ENCODE results near the gene OLA1. TPM values are rescaled to one million over a fixed set of nuclear protein-coding genes. Genes with fewer than 3 reads are reported as not detected.

OLA1 gene
- total RNA-seq, 2 donors from 2014 or later, result 127 to 181 TPM

DNA sequence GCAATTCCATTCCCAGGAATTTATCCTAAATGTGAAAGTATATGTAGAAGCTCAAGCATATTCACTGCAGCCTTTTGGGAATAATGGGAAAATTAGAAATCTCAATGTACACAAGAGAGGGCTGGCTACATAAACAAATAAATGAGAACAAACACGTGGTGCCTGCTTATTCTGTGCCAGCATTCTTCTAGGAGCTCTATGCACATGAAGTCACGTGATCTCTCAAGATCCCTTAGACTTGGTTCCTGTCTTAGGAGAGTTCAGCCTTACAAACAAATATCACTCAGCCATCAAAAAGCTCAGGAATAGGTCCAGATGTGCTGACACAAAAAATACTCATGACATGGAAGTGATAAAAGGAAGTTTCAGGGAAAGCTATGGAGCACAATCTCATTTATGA is 190.3 kb downstream of the OLA1 start:
- 87 to 100% methylated on average over 1 to 2 of the region's 2 CpGs for WGBS, 2 experiments (ENCODE audit: insufficient coverage in 1 of 2, insufficient read length in 1 of 2)

DNA sequence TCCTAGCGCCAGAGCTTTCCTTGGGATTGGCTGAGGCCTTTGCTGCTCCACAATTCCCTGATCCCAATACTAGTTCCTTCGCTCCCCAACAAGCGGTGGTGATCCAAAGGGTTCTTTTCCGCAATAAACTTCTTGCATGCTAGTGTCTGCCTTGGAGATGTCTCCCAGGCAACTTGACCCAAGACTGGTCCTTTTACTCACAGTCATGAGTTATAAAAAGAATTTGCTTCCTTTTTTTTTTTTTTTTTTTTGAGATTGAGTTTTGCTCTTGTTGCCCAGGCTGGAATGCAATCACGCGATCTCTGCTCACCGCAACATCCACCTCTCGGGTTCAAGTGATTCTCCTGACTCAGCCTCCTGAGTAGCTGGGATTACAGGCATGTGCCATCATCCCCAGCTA is 193.4 kb downstream of the OLA1 start:
- Histone ChIP-seq H3K4me1 (ENCODE audit: control insufficient read depth, insufficient read depth, low read length) (peaks cover 11% of the 10 kb centered on the region), H3K27ac (ENCODE audit: low read depth, low read length) (no peak overlapping the region), H3K9ac (ENCODE audit: extremely low read depth, low read length, poor library complexity, severe bottlenecking) (no peak overlapping the region), H3K4me3 (ENCODE audit: low read length) (no peak overlapping the region), H3K27me3 (ENCODE audit: control insufficient read depth, insufficient read depth, low read length, poor library complexity, severe bottlenecking) (no peaks in the 10 kb centered on the region), H3K9me3 (ENCODE audit: control insufficient read depth, low read length) (peaks cover 20% of the 10 kb centered on the region), H3K36me3 (ENCODE audit: control insufficient read depth, insufficient read depth, low read length) (no peaks in the 10 kb centered on the region)
- Mint-ChIP-seq H3K4me3 (no peak overlapping the region), H3K27me3 (ENCODE audit: insufficient read depth) (no peaks in the 10 kb centered on the region), H3K4me1 (peaks cover 27% of the 10 kb centered on the region), H3K9me3 (peaks cover 19% of the 10 kb centered on the region), H3K27ac (no peak overlapping the region), H3K36me3 (ENCODE audit: low read depth) (peaks cover 4% of the 10 kb centered on the region)
- TF ChIP-seq, protein P1, sequence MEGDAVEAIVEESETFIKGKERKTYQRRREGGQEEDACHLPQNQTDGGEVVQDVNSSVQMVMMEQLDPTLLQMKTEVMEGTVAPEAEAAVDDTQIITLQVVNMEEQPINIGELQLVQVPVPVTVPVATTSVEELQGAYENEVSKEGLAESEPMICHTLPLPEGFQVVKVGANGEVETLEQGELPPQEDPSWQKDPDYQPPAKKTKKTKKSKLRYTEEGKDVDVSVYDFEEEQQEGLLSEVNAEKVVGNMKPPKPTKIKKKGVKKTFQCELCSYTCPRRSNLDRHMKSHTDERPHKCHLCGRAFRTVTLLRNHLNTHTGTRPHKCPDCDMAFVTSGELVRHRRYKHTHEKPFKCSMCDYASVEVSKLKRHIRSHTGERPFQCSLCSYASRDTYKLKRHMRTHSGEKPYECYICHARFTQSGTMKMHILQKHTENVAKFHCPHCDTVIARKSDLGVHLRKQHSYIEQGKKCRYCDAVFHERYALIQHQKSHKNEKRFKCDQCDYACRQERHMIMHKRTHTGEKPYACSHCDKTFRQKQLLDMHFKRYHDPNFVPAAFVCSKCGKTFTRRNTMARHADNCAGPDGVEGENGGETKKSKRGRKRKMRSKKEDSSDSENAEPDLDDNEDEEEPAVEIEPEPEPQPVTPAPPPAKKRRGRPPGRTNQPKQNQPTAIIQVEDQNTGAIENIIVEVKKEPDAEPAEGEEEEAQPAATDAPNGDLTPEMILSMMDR (conservative IDR thresholded peaks at IDR 0.05), result no peak
- no peak for DNase-seq
- 93 to 94% methylated on average over 7 to 8 of the region's 8 CpGs for WGBS, 2 experiments (ENCODE audit: insufficient coverage in 1 of 2, insufficient read length in 1 of 2)

More for the DNA sequence above, 190.3 kb downstream of the OLA1 start:
- H3K4me1 ChIP-seq (ENCODE audit: control insufficient read depth, insufficient read depth, low read length), result peaks cover 18% of the 10 kb centered on the region
- no peaks in the 10 kb centered on the region for H3K27me3 ChIP-seq (ENCODE audit: control insufficient read depth, insufficient read depth, low read length, poor library complexity, severe bottlenecking)
- H3K4me3 Mint-ChIP-seq, result no peak overlapping the region
- H3K9me3 ChIP-seq (ENCODE audit: control insufficient read depth, low read length), result peaks cover 20% of the 10 kb centered on the region
- H3K9ac ChIP-seq (ENCODE audit: extremely low read depth, low read length, poor library complexity, severe bottlenecking), result no peak overlapping the region
- no peaks in the 10 kb centered on the region for H3K36me3 ChIP-seq (ENCODE audit: control insufficient read depth, insufficient read depth, low read length)
- H3K4me3 ChIP-seq (ENCODE audit: low read length), result no peak overlapping the region
- H3K27ac Mint-ChIP-seq, result no peak overlapping the region
- H3K27me3 Mint-ChIP-seq (ENCODE audit: insufficient read depth), result no peaks in the 10 kb centered on the region
- no peak overlapping the region for H3K27ac ChIP-seq (ENCODE audit: low read depth, low read length)
- peaks cover 19% of the 10 kb centered on the region for H3K9me3 Mint-ChIP-seq
- TF ChIP-seq, protein P1 (conservative IDR thresholded peaks at IDR 0.05), result no peak
- no peak for DNase-seq
- H3K36me3 Mint-ChIP-seq (ENCODE audit: low read depth), result peaks cover 4% of the 10 kb centered on the region
- peaks cover 34% of the 10 kb centered on the region for H3K4me1 Mint-ChIP-seq

DNA sequence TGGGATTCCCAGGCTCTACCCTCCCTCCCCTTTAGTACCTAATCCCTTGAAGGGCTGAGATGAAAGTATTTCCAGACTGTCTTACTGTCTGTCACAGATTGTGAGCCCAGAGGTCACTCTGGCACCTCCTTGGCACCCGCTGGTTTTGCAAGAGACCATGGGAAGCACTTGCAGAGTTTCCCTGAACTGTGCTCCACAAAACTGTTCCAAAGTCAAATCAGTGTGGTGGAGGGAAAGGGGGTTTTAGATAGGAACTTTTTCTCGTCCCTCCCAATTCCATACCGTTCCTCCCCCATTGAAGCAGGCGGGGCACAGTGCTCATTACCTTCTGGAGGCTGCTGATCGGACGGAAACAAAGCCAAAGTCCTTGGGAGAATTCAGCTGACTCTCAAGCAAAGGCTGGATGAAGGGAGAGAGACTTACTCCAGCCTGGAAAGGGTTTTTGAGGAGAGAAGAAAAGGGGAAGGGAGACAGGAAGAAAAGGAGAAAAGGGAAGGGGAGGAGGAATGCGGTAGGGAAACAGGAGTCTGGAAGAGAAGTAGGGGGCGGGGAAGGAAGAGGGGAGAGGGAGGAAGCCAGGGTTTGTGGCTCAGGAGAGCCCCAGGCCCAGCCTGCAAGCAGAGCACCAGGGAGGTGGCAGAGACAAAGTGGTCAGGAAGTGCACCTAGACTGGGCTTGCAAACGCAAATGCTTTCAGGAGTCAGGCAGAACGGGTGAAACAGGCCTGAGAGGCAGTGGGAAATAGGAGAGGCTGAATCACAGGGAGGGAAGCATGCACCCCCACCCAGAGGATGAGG is 194.8 kb downstream of the OLA1 start:
- H3K27me3 Mint-ChIP-seq (ENCODE audit: insufficient read depth), result no peaks in the 10 kb centered on the region
- Histone ChIP-seq H3K36me3 (ENCODE audit: control insufficient read depth, insufficient read depth, low read length) (no peaks in the 10 kb centered on the region), H3K9me3 (ENCODE audit: control insufficient read depth, low read length) (peaks cover 14% of the 10 kb centered on the region), H3K27ac (ENCODE audit: low read depth, low read length) (peak overlapping the region; percentile 33), H3K4me1 (ENCODE audit: control insufficient read depth, insufficient read depth, low read length) (peaks cover 11% of the 10 kb centered on the region), H3K9ac (ENCODE audit: extremely low read depth, low read length, poor library complexity, severe bottlenecking) (peak overlapping the region; percentile 21), H3K4me3 (ENCODE audit: low read length) (peak overlapping the region; percentile 64), H3K27me3 (ENCODE audit: control insufficient read depth, insufficient read depth, low read length, poor library complexity, severe bottlenecking) (no peaks in the 10 kb centered on the region)
- TF ChIP-seq, protein P1 (conservative IDR thresholded peaks at IDR 0.05), result no peak
- peak; percentile 75 for DNase-seq
- peak overlapping the region; percentile 75 for H3K27ac Mint-ChIP-seq
- H3K4me1 Mint-ChIP-seq, result peaks cover 29% of the 10 kb centered on the region
- H3K9me3 Mint-ChIP-seq, result peaks cover 7% of the 10 kb centered on the region
- 19 to 20% methylated on average over 3 to 10 of the region's 10 CpGs for WGBS, 2 experiments (ENCODE audit: insufficient coverage in 1 of 2, insufficient read length in 1 of 2)
- peak overlapping the region; percentile 3 for H3K4me3 Mint-ChIP-seq
- H3K36me3 Mint-ChIP-seq (ENCODE audit: low read depth), result no peaks in the 10 kb centered on the region
